Mesodermal cell (in vitro differentiated cells): ENCODE data around the gene POLN.

Experiments used
- H3K27ac ChIP-seq: 2 replicates; pipeline ENCODE4 v1.7.0; 2013; ENCODE audit warnings: mild to moderate bottlenecking, low read depth, low read length, moderate library complexity; ENCODE audit not compliant: severe bottlenecking
- H3K36me3 ChIP-seq: 2 replicates; pipeline ENCODE4 v1.7.1; 2013; ENCODE audit warnings: mild to moderate bottlenecking, low read length, moderate library complexity; ENCODE audit not compliant: control insufficient read depth, insufficient read depth
- H3K4me1 ChIP-seq: one replicate; pipeline ENCODE4 v1.7.1; 2013; ENCODE audit warnings: mild to moderate bottlenecking, low read length; ENCODE audit not compliant: insufficient read depth, control insufficient read depth, poor library complexity, severe bottlenecking
- H3K4me3 ChIP-seq: 2 replicates; pipeline ENCODE4 v1.7.0; 2013; ENCODE audit warnings: low read length, control low read depth, mild to moderate bottlenecking; ENCODE audit not compliant: insufficient read depth, poor library complexity, severe bottlenecking; ENCODE audit errors: extremely low read depth
- H3K9me3 ChIP-seq: 2 replicates; pipeline ENCODE4 v1.7.1; 2013; ENCODE audit warnings: mild to moderate bottlenecking, low read length, moderate library complexity; ENCODE audit not compliant: control insufficient read depth
- WGBS, 2 experiments: methylation state at CpG; one replicate each; pipeline ENCODE4 v1.1.5; 2013; ENCODE audit warnings: missing lambda C conversion rate in 2 of 2; ENCODE audit not compliant: insufficient coverage in 2 of 2; 5-methylcytosine and 5-hydroxymethylcytosine counted together

POLN gene

DNA sequence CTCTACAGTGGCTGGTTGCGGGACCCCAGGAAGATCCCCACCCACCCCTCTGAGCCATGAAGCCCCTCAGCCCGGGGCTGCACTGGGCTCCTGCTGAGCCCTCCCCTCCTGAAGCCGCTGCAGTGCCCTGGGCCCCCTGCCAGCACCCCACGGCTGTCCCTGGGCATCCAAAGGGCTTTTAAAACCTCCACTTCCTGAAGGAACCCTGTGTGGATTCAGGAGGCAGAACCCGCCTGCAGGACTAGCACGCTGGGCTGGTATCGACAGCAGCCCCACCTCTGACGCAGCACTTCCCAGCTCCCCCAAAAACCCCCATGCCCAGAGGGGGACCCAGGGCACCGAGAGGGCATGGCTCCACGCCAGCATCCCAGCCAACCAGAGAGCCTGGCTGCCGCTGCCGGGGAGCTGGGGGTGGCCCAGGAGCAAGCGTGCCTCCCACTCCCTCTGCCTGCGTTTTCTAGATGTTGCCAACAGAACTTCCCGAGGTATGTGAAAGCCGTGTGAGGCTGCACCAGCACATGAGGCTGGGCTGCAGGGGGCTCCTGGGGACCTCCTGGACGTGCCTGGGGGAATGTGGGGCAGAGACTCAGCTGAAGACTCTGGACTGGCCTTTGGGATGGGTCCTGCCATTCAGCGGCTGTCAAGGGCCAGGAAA lies 13.7 kb upstream of the POLN start:
- H3K9me3 ChIP-seq, result no peaks in the 10 kb centered on the region
- H3K27ac ChIP-seq, result no peak overlapping the region
- 86 to 91% methylated on average over 14 of the region's 18 CpGs for WGBS, 2 experiments
- H3K36me3 ChIP-seq, result peaks cover 73% of the 10 kb centered on the region
- H3K4me3 ChIP-seq, result no peak overlapping the region
- H3K4me1 ChIP-seq, result peaks cover 11% of the 10 kb centered on the region

DNA sequence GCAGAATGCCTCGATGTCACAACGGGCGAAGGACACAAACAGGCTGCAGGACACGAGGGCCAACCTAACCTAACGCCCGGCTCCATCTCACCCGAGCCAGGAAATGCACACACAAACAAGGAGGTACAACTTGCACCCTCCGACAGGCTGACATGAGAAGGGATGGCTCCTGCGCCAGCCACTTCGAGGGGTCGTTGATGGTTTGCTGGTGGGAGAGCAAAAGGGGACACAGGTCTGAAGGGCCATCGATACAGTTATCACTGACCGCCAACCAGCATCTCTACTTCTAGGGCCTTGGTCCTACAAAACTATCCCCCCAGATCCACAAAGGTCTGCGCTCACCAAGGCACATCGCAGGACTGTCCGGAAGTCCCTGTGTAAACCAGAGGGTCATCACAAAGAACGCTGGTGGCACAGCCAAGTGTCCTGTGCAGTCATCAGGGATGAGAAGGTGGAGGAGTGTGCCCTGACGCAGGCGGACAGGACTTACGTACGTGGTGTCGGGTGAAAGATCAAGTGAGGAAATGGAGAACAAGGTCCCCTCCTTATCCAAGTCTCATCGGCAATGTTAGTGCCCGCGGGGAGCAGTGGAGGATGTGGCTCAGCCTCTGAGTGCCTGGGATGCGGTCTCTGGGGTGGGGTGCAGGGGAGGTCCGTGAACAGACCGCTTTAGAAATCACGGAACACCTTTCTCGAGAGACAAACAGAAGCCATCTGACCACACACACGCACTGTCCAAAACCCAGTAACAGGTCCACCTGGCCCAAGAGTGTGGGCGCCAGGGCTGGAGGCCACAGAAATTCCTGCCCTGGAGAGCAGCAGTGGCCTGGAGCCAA lies 13.0 kb upstream of the POLN start:
- H3K4me3 ChIP-seq, result no peak overlapping the region

DNA sequence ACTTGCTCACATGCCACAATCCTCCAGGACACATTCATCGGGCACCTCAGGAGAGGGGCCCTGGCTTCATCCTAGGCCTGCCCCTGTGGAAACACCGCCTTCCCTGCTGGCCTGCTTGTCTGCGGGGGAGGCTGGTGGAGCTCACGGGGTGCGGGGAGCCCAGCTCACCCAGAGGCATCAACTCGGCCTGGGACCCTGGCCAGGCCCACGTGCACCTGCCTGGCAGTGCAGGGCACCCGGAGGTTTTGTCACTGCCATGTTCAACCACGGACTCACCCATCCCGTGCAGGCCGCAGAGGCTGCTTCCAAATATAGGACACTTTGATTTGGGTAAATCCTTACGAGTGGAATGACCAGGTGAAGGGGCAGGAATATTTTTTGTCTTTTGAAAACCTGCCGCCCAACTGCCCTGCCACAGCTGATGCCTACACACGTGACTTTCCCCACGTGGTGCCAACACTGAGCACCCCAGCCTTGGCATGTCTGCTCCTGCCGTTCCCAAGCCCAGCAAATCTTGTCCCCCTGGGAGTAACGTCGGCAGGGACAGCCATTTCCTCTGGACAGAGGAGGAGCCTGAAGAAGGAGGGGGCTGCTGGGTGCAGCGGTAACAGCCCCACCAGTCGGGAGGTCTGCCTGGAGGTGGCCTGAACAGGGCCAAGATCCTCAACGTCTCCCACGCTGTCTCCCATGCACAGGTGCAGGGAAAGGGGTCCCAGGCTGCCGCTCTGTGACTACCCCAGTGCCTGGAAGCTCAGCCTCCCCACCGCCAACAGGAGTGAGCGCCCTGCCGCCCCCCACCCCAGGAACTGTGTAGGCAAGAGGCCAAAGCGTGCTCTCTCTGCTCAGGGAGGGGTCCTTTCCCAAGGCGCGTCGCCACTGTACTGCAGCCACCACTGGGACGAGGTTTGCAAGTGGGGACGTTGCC lies 11.5 kb upstream of the POLN start:
- whole genome bisulfite sequencing, 2 experiments, result 92 to 93% methylated on average over 29 of the region's 32 CpGs
- Histone ChIP-seq H3K9me3 (no peaks in the 10 kb centered on the region), H3K4me1 (no peaks in the 10 kb centered on the region), H3K4me3 (no peak overlapping the region), H3K27ac (no peak overlapping the region), H3K36me3 (peaks cover 75% of the 10 kb centered on the region)

More for the DNA sequence above, 13.0 kb upstream of the POLN start:
- 95 to 96% methylated on average over 22 to 32 of the region's 32 CpGs for WGBS, 2 experiments
- H3K36me3 ChIP-seq, result peaks cover 74% of the 10 kb centered on the region
- no peaks in the 10 kb centered on the region for H3K9me3 ChIP-seq
- no peak overlapping the region for H3K27ac ChIP-seq
- peaks cover 4% of the 10 kb centered on the region for H3K4me1 ChIP-seq

DNA sequence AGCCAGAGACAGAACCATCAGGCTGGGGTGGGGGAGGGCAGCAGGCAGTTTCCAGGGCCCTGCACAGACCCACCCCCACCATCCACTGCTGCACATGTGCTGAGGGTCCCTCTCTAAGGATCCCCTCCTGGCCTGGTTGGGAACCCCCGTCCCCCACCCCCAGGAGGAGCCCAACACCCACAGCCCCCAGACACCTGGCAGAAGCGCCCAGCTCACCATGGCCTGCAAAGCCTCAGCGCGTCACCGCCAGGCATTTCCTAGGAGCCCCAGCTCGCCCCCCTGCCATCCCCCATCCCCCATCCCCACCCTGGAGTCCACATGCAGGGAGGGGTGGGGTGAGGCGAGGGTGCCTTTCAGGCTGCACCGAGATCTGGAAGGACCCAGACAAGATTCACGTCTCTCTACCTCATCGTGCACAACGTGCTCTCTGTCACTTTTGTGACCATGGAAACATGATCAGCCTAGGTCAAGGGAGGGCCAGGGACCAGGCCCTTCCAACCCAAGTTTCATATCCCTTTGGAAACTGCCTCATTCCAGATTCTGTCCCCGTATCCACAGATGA lies 10.7 kb upstream of the POLN start:
- Histone ChIP-seq H3K36me3 (peaks cover 74% of the 10 kb centered on the region), H3K4me1 (no peaks in the 10 kb centered on the region), H3K9me3 (no peaks in the 10 kb centered on the region), H3K27ac (no peak overlapping the region), H3K4me3 (no peak overlapping the region)
- WGBS, 2 experiments, result 84 to 90% methylated on average over 5 of the region's 12 CpGs

DNA sequence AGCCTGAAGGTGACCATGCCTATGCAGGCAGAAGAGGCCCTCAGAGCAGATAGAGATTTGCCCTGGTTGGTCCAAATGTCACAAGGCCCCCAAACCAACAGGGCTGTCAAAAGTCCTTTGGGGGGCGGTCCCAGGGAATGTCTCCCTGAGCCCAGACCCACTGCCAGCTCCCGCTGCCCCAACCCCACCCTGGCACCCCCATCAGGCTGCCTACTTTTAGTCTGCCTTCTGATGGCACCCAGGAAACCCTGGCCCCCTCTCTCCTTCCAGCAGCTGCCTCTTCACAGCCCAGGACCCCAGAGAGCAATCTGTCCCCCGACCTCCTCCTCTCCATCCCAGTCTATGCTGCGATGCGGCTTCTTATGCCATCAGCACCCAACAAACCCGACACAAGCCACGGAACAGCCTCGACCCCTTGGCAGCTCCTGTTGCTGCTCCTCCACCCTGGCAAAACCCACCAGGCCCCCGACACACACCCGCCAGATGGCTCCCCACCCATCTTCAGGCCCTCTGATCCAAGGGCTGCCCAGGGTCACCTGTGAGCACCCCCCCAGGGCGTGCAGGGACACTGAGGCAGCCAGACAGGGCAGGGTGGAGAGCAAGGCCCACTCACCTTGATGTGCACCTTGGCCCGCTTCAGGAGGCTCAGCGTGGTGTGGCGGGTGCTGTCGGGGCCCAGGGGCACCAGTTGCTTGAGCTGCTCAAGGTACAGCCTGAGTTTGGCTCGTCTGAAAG lies 10.0 kb upstream of the POLN start:
- 97% methylated on average over 9 to 14 of the region's 16 CpGs for WGBS, 2 experiments
- H3K4me3 ChIP-seq, result no peak overlapping the region
- H3K9me3 ChIP-seq, result no peaks in the 10 kb centered on the region
- H3K4me1 ChIP-seq, result no peaks in the 10 kb centered on the region
- peaks cover 69% of the 10 kb centered on the region for H3K36me3 ChIP-seq
- no peak overlapping the region for H3K27ac ChIP-seq

DNA sequence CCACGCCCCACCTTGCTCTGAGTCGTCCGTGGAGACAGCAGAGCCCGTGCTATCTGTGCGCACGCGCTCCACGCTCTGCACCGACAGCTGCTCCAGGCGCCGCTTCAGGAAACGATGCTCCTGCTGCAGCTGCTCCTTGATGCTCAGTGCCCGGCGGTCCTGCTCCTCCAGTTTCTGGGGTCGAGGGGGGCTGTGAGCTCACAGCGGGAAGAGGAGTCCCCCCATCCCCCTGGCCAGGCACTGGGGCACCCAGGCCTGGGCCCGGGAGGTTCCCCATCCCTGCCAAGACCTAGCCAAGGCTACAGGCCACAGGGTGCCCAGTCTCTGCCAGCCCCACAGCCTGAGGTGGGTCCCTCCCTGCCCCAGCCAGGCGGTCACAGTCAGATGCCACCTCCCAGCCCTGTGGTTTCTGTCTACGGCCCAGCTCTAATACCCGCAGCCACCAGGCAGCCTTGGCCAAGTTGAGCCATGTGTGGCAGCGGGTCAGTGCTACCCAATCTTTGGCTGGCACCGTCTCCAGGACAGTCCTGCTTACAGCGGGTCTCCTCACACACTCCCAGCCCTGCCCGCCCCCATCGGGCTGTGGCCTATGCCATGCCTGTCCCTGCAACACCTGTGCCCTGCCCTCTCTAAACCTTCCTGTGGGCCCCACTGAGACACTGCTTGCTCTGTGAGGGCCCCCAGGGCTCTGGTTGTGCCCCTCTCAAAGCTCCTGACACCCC lies 9.3 kb upstream of the POLN start:
- H3K9me3 ChIP-seq, result no peaks in the 10 kb centered on the region
- H3K36me3 ChIP-seq, result peaks cover 65% of the 10 kb centered on the region
- H3K4me1 ChIP-seq, result no peaks in the 10 kb centered on the region
- no peak overlapping the region for H3K4me3 ChIP-seq
- H3K27ac ChIP-seq, result no peak overlapping the region
- 94 to 98% methylated on average over 25 of the region's 25 CpGs for WGBS, 2 experiments

DNA sequence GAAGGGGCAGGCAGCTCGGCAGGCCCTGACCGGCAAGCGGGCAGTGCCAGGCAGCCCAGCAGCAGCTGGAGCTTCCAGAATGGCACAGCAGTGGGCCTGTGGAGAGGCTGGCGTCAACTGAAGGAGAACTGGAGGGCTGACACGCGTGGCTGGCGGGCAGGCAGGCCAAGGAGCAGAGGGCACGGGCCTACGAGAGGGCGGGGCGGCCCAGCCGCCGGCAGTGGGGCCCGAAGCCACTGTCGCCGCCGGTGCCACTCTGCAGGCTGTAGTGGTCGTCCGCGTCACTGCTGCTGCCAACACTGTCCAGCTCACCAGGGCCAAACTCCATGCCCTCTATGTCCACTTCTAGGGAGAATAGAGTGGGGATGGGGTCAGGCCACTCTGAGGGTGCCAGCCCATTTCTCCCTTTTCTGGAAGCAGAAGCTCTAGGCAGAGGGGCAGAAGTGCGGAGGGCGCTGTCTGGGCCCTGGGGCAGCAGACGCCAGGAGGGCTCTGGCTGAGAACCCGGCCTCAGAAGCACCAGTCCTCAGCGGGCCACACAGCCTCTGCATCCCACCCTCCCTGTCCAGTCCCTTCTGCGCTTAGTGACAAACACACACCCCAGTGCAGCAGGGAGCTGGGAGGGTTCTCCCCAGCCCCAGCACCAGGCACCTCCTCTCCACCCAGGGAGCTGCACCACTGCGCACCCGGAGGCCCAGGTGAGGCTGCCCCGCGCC lies 8.6 kb upstream of the POLN start:
- no peaks in the 10 kb centered on the region for H3K9me3 ChIP-seq
- 91 to 93% methylated on average over 15 to 23 of the region's 30 CpGs for WGBS, 2 experiments
- H3K4me1 ChIP-seq, result no peaks in the 10 kb centered on the region
- H3K27ac ChIP-seq, result no peak overlapping the region
- H3K4me3 ChIP-seq, result no peak overlapping the region
- peaks cover 62% of the 10 kb centered on the region for H3K36me3 ChIP-seq

DNA sequence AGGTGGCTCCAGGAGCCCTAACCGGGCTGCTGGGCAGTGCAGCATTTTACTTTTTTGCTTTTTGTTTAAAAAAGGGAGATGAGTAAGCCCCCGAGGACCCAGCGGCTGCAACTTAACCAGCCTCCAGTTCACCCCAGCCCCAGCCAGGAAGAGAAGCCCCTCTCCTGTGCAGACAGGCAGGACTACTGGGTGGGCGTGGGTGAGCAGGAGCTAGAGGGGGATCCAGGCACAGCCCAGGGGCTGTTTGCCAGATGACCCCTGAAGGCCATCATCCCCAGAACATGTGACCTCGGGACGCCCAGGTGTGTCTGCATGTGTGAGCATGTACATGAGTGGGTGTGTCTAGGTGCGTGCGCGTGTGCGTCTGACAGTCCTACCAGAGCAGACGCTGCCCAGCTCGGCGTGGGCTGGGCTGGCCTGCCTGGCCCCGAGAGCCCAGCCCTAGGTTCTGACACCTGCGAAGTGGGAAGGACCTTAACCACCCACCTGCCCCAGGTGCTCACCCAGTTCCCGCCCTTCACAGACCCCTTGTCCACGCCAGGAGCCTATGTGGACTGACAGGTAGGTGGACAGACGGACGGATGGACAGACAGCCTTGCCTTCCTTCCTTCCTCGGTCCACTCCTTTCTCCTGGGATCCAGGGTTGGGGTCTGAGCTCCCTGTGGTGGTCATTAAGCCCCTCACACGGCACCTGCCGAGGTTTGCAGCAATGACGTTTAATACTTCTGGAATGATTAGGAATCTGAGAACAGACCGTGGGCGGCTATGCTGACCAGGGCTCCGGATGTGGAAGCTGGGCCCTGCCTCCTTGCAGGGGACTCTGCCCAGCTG lies 7.8 kb upstream of the POLN start:
- no peak overlapping the region for H3K27ac ChIP-seq
- no peaks in the 10 kb centered on the region for H3K9me3 ChIP-seq
- WGBS, 2 experiments, result 93 to 94% methylated on average over 19 to 20 of the region's 26 CpGs
- peaks cover 57% of the 10 kb centered on the region for H3K36me3 ChIP-seq
- no peak overlapping the region for H3K4me3 ChIP-seq
- no peaks in the 10 kb centered on the region for H3K4me1 ChIP-seq
